GM21447 (cell line): Measurements from ENCODE around the gene LRCH1.
A peak's percentile ranks its signal among the peaks of the same experiment; 100 is the strongest.
"Not testable (repeated sequence)": the region's sequence is repeated elsewhere in the genome, so short reads cannot be mapped to it uniquely, and the experiment has no call there.

Source experiments
- ATAC-seq: cut with Tn5 transposase; IDR thresholded peaks from one replicate; pipeline ENCODE4 v1.9.1; 2021; ENCODE audit not compliant: unreplicated experiment

LRCH1 gene

GRCh38 chr13:46552889-46553520 lies at the start of gene LRCH1:
Gene LRCH1 (plus strand): TSS chr13:46553170. CDS start chr13:46553397, 227 bp downstream.
- peak; percentile 61 for ATAC-seq

GRCh38 chr13:46504036-46504435 lies 48.9 kb upstream of the LRCH1 start:
- no peak for ATAC-seq

- no peak for ATAC-seq
These were observed 45.0 kb upstream of the LRCH1 start for GRCh38 chr13:46507981-46508380.

GRCh38 chr13:46509981-46510380 lies 43.0 kb upstream of the LRCH1 start:
- ATAC-seq: no peak

- ATAC-seq: no peak
These were observed 37.2 kb upstream of the LRCH1 start for GRCh38 chr13:46515803-46516202.

GRCh38 chr13:46516599-46517338 lies 36.2 kb upstream of the LRCH1 start:
- no peak for ATAC-seq

GRCh38 chr13:46517748-46518147 lies 35.2 kb upstream of the LRCH1 start:
- not testable (repeated sequence) for ATAC-seq

- ATAC-seq: no peak
These were observed 33.8 kb upstream of the LRCH1 start for GRCh38 chr13:46519182-46519581.

GRCh38 chr13:46520166-46520565 lies 32.8 kb upstream of the LRCH1 start:
- no peak for ATAC-seq

GRCh38 chr13:46521486-46521885 lies 31.5 kb upstream of the LRCH1 start:
- ATAC-seq: no peak

- ATAC-seq: no peak
These were observed 30.8 kb upstream of the LRCH1 start for GRCh38 chr13:46521921-46522747.

- no peak for ATAC-seq
These were observed 30.3 kb upstream of the LRCH1 start for GRCh38 chr13:46522748-46523030.

GRCh38 chr13:46523972-46524752 lies 28.8 kb upstream of the LRCH1 start:
- no peak for ATAC-seq

GRCh38 chr13:46526100-46526735 lies 26.8 kb upstream of the LRCH1 start:
- ATAC-seq: no peak

- ATAC-seq: no peak
These were observed 26.2 kb upstream of the LRCH1 start for GRCh38 chr13:46526740-46527139.

GRCh38 chr13:46527237-46527636 lies 25.7 kb upstream of the LRCH1 start:
- no peak for ATAC-seq

GRCh38 chr13:46529216-46529919 lies 23.6 kb upstream of the LRCH1 start:
- no peak for ATAC-seq

GRCh38 chr13:46530084-46530935 lies 22.7 kb upstream of the LRCH1 start:
- ATAC-seq: no peak

- ATAC-seq: no peak
These were observed 21.0 kb upstream of the LRCH1 start for GRCh38 chr13:46531953-46532352.
